Osteoblast (primary cell): ENCODE results near the gene AKAP6. TPM values are rescaled to one million over a fixed set of nuclear protein-coding genes. Genes with fewer than 3 reads are reported as not detected.
A peak's percentile ranks its signal among the peaks of the same experiment; 100 is the strongest.

Experiments
- DNase-seq: peaks from one replicate; pipeline ENCODE4 v3.0.0; 2011; ENCODE audit warnings: low spot score, mixed read lengths; ENCODE audit not compliant: insufficient read length; ENCODE audit errors: missing footprints
- H2AFZ ChIP-seq: 2 replicates; pipeline ENCODE4 v1.6.0; 2011; ENCODE audit warnings: mild to moderate bottlenecking, low read length
- H3K27ac ChIP-seq: 2 replicates; pipeline ENCODE4 v1.5.1; 2011; ENCODE audit warnings: mild to moderate bottlenecking, low read depth, low read length, moderate library complexity
- H3K27me3 ChIP-seq: 2 replicates; pipeline ENCODE4 v1.6.0; 2012; ENCODE audit warnings: mild to moderate bottlenecking, control low read depth, inconsistent platforms, low read length, moderate library complexity; ENCODE audit not compliant: insufficient read depth
- H3K36me3 ChIP-seq: 2 replicates; pipeline ENCODE4 v1.5.1; 2011; ENCODE audit warnings: mild to moderate bottlenecking, low read length, control low read depth, moderate library complexity; ENCODE audit not compliant: insufficient read depth
- H3K4me1 ChIP-seq: 2 replicates; pipeline ENCODE4 v1.5.1; 2011; ENCODE audit warnings: mild to moderate bottlenecking, low read length, control low read depth, moderate library complexity; ENCODE audit not compliant: insufficient read depth
- H3K4me2 ChIP-seq: 2 replicates; pipeline ENCODE4 v1.6.0; 2011; ENCODE audit warnings: mild to moderate bottlenecking, low read length; ENCODE audit not compliant: insufficient read depth
- H3K4me3 ChIP-seq: fragments of 200-600 bp; sonication (generic); 3 replicates; pipeline ENCODE4 v1.5.1; 2012; ENCODE audit warnings: mild to moderate bottlenecking, low read length, inconsistent platforms; ENCODE audit not compliant: insufficient read depth
- H3K79me2 ChIP-seq: 2 replicates; pipeline ENCODE4 v1.6.0; 2012; ENCODE audit warnings: mild to moderate bottlenecking, low read length, control low read depth, inconsistent platforms; ENCODE audit not compliant: insufficient read depth
- H3K9me3 ChIP-seq: 2 replicates; pipeline ENCODE4 v1.5.1; 2011; ENCODE audit warnings: low read depth, low read length, control low read depth
- H4K20me1 ChIP-seq: 2 replicates; pipeline ENCODE4 v1.6.0; 2012; ENCODE audit warnings: mild to moderate bottlenecking, low read length, control low read depth; ENCODE audit not compliant: insufficient read depth
- CTCF ChIP-seq: IDR thresholded peaks from 2 replicates; pipeline ENCODE4 v1.5.1; 2011; ENCODE audit warnings: mild to moderate bottlenecking, low read depth, low read length, moderate library complexity; ENCODE audit errors: extremely low read depth
- total RNA-seq: library from RNA; depleted of rRNA; stranded (reverse); fragments of >200 nt; gene quantifications from 2 replicates; pipeline ENCODE4 v1.2.3, GENCODE V29; 2012

The AKAP6 gene
- 0.29 and 2.2 TPM in 2 replicates for total RNA-seq

GRCh38 chr14:32329146-32329545 lies at the start of gene AKAP6:
Gene AKAP6 (plus strand): TSS chr14:32329298. CDS start chr14:32433494, 104,196 bp downstream.
- Histone ChIP-seq H3K27me3 (no peaks in the 10 kb centered on the region), H3K4me1 (no peaks in the 10 kb centered on the region), H3K79me2 (no peaks in the 10 kb centered on the region), H2AFZ (no peak within 1 kb of the TSS), H3K36me3 (no peaks in the 10 kb centered on the region), H3K27ac (no peak within 1 kb of the TSS), H4K20me1 (no peaks in the 10 kb centered on the region), H3K9me3 (no peaks in the 10 kb centered on the region), H3K4me2 (no peak within 1 kb of the TSS), H3K4me3 (no peak within 1 kb of the TSS)
- no peak for TF ChIP-seq CTCF
- DNase-seq: no peak

DNA sequence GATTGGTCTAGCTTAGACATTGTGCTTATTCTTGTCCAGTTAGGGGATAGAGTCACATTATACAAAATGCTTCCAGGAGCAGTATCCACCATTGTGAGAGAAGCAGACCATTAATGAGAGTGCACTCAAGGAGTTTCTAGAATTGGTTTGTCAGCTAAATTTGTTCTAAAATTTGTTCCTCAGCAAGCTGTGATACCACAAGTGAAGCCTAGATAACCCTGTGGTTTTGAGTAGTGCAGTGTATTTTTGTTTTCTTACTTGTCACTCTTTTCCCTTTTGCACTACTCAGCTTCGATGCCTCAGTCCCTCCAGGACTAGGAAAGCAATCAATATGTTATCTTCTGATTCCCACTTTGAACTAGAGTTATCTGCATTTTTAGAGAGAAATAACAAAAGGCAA lies 42.5 kb upstream of the AKAP6 start:
- H3K9me3 ChIP-seq: no peaks in the 10 kb centered on the region
- no peaks in the 10 kb centered on the region for H3K27me3 ChIP-seq
- H3K36me3 ChIP-seq: no peaks in the 10 kb centered on the region
- no peak for DNase-seq
- TF ChIP-seq CTCF: no peak
- H3K4me1 ChIP-seq: no peaks in the 10 kb centered on the region
- H3K27ac ChIP-seq: no peak overlapping the region
- H2AFZ ChIP-seq: no peak overlapping the region
- H3K4me3 ChIP-seq: no peak overlapping the region
- no peak overlapping the region for H3K4me2 ChIP-seq
- no peaks in the 10 kb centered on the region for H4K20me1 ChIP-seq
- no peaks in the 10 kb centered on the region for H3K79me2 ChIP-seq

DNA sequence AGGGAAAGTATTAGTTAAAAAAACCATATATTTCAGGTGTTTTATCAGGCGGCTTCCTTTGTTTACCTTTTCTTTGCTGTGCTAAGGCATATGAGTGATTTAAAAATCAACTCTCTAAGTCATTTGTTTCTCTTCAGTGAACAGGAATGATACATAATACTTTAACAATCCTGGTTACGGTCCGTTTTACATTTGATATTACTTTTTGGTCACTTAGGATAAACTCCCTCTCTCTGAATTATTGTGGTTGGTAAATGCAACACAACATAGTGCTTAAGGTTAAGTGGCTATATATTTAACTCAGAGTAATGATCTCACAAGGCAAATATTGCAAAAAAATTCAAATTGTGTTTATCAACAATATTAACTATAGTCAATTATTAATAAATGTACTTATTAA lies 32.7 kb upstream of the AKAP6 start:
- no peak overlapping the region for H3K4me2 ChIP-seq
- no peaks in the 10 kb centered on the region for H3K79me2 ChIP-seq
- no peak overlapping the region for H3K4me3 ChIP-seq
- no peak overlapping the region for H3K27ac ChIP-seq
- no peak overlapping the region for H2AFZ ChIP-seq
- no peak for DNase-seq
- no peaks in the 10 kb centered on the region for H3K9me3 ChIP-seq
- H3K4me1 ChIP-seq: no peaks in the 10 kb centered on the region
- H3K36me3 ChIP-seq: no peaks in the 10 kb centered on the region
- H3K27me3 ChIP-seq: no peaks in the 10 kb centered on the region
- H4K20me1 ChIP-seq: no peaks in the 10 kb centered on the region
- no peak for TF ChIP-seq CTCF

- H3K36me3 ChIP-seq: no peaks in the 10 kb centered on the region
- no peak for DNase-seq
- H3K4me1 ChIP-seq: no peaks in the 10 kb centered on the region
- no peaks in the 10 kb centered on the region for H3K9me3 ChIP-seq
- no peaks in the 10 kb centered on the region for H3K27me3 ChIP-seq
- H3K4me2 ChIP-seq: no peak overlapping the region
- no peaks in the 10 kb centered on the region for H4K20me1 ChIP-seq
- no peaks in the 10 kb centered on the region for H3K79me2 ChIP-seq
- H3K4me3 ChIP-seq: no peak overlapping the region
- no peak for TF ChIP-seq CTCF
- H3K27ac ChIP-seq: no peak overlapping the region
- peak overlapping the region; percentile 28 for H2AFZ ChIP-seq
These were observed 30.8 kb upstream of the AKAP6 start for GRCh38 chr14:32298346-32298745.
